ENCODE results near the gene AEBP1. TPM values are rescaled to one million over a fixed set of nuclear protein-coding genes. Genes with fewer than 3 reads are reported as not detected.

The AEBP1 gene
- total RNA-seq, 1 donor from 2014 or later, result 65.0 TPM

DNA sequence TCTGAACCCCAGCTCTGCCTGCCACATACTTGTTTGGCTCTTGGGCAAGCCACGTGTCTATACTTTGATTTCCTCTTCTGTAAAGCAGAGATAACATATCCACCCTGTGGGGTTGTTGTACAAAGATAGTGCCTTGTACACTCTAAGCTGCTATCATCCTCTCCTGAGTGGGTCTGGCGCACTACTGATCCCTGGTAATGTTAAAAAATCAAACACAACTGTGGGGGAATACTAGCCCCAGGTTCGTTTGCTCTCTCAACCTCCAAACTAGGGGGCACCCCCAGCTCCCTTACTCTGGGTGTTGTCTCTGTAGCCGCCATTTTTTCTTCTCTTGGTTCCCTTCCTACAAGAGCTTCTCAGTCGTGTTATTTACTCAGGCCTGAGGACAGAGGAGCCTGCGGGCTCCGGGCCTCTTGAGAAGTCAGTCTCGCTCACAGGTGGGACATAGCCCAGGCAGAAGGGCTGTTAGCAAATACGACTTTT lies 22.8 kb upstream of the AEBP1 start:
- H3K27me3 Mint-ChIP-seq (ENCODE audit: low read depth, unreplicated experiment), result no peaks in the 10 kb centered on the region
- Histone ChIP-seq H3K27me3 (ENCODE audit: insufficient read depth, low read length) (no peaks in the 10 kb centered on the region), H3K9ac (ENCODE audit: low read length) (peak overlapping the region; percentile 85), H3K4me2 (ENCODE audit: low read length) (peak overlapping the region; percentile 89), H4K20me1 (ENCODE audit: insufficient read depth, low read length) (no peaks in the 10 kb centered on the region), H3K36me3 (ENCODE audit: insufficient read depth, low read length) (peaks cover 17% of the 10 kb centered on the region), H3K27ac (ENCODE audit: low read depth, low read length) (no peak overlapping the region), H3K9me3 (ENCODE audit: insufficient read depth, low read depth, low read length) (no peaks in the 10 kb centered on the region), H3K4me3 (ENCODE audit: insufficient read depth, low read depth, low read length) (peak overlapping the region; percentile 75), H3K79me2 (ENCODE audit: insufficient read depth, low read length) (peaks cover 15% of the 10 kb centered on the region), H2AFZ (ENCODE audit: low read depth, low read length) (no peak overlapping the region), H3K4me1 (ENCODE audit: insufficient read depth, low read length) (peaks cover 15% of the 10 kb centered on the region)
- DNase-seq (ENCODE audit: low read depth) (no peak), FAIRE-seq (no peak)
- H3K36me3 Mint-ChIP-seq (ENCODE audit: low read depth, unreplicated experiment), result peaks cover 14% of the 10 kb centered on the region
- H3K9me3 Mint-ChIP-seq (ENCODE audit: unreplicated experiment), result no peaks in the 10 kb centered on the region
- peaks cover 15% of the 10 kb centered on the region for H3K4me1 Mint-ChIP-seq (ENCODE audit: low read depth, unreplicated experiment)
- H3K27ac Mint-ChIP-seq (ENCODE audit: unreplicated experiment), result peak overlapping the region; percentile 38
- H3K4me3 Mint-ChIP-seq (ENCODE audit: unreplicated experiment), result peak overlapping the region; percentile 87
- TF ChIP-seq EZH2 (IDR thresholded peaks at IDR 0.05; ENCODE audit: insufficient read depth, low read length), result no peak
- TF ChIP-seq, protein P1, sequence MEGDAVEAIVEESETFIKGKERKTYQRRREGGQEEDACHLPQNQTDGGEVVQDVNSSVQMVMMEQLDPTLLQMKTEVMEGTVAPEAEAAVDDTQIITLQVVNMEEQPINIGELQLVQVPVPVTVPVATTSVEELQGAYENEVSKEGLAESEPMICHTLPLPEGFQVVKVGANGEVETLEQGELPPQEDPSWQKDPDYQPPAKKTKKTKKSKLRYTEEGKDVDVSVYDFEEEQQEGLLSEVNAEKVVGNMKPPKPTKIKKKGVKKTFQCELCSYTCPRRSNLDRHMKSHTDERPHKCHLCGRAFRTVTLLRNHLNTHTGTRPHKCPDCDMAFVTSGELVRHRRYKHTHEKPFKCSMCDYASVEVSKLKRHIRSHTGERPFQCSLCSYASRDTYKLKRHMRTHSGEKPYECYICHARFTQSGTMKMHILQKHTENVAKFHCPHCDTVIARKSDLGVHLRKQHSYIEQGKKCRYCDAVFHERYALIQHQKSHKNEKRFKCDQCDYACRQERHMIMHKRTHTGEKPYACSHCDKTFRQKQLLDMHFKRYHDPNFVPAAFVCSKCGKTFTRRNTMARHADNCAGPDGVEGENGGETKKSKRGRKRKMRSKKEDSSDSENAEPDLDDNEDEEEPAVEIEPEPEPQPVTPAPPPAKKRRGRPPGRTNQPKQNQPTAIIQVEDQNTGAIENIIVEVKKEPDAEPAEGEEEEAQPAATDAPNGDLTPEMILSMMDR (IDR thresholded peaks at IDR 0.05; ENCODE audit: insufficient read depth, low read depth, low read length), result no peak

DNA sequence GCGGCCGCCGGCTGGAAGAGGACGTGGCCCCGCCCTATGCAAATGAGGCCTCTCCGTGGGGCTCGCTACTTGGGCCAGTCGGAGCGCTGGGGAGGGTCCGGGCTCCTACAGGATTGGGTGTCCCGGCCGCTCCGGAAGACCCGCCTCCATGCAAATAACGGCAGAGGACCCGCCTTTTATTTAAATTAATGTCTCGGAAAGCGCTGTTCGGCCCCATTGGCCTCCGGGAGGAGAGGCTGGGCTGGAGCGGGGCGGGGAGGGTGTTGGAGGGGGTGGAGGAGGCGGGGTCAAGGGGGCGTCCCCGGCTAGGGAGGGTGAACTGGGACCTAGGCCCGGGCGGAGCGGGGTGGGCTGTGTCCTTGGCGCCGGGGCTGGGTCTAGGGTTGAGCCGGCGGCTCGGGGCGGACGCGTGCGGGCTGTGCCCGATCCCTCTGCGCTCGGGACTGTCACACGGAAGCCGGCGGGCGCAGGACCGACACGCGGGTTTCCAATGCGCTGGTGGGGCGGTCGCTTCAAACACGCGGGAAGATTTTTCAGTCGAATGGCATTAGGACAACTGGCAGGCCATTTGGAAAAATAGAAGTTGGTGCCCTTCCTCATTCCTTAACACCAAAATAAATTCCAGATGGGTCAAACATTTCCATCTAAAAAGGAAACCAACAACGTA lies 21.5 kb upstream of the AEBP1 start:
- Mint-ChIP-seq H3K36me3 (ENCODE audit: low read depth, unreplicated experiment) (peaks cover 8% of the 10 kb centered on the region), H3K4me1 (ENCODE audit: low read depth, unreplicated experiment) (peaks cover 19% of the 10 kb centered on the region), H3K27ac (ENCODE audit: unreplicated experiment) (no peak overlapping the region), H3K27me3 (ENCODE audit: low read depth, unreplicated experiment) (no peaks in the 10 kb centered on the region), H3K4me3 (ENCODE audit: unreplicated experiment) (peak overlapping the region; percentile 83), H3K9me3 (ENCODE audit: unreplicated experiment) (no peaks in the 10 kb centered on the region)
- Histone ChIP-seq H3K4me2 (ENCODE audit: low read length) (peak overlapping the region; percentile 89), H3K36me3 (ENCODE audit: insufficient read depth, low read length) (peaks cover 13% of the 10 kb centered on the region), H4K20me1 (ENCODE audit: insufficient read depth, low read length) (no peaks in the 10 kb centered on the region), H3K9me3 (ENCODE audit: insufficient read depth, low read depth, low read length) (no peaks in the 10 kb centered on the region), H3K4me1 (ENCODE audit: insufficient read depth, low read length) (peaks cover 20% of the 10 kb centered on the region), H3K79me2 (ENCODE audit: insufficient read depth, low read length) (peaks cover 15% of the 10 kb centered on the region), H3K9ac (ENCODE audit: low read length) (peak overlapping the region; percentile 81), H2AFZ (ENCODE audit: low read depth, low read length) (peak overlapping the region; percentile 83), H3K27ac (ENCODE audit: low read depth, low read length) (peak overlapping the region; percentile 76), H3K27me3 (ENCODE audit: insufficient read depth, low read length) (no peaks in the 10 kb centered on the region), H3K4me3 (ENCODE audit: insufficient read depth, low read depth, low read length) (peak overlapping the region; percentile 60)
- no peak for TF ChIP-seq EZH2 (IDR thresholded peaks at IDR 0.05; ENCODE audit: insufficient read depth, low read length)
- TF ChIP-seq, protein P1 (IDR thresholded peaks at IDR 0.05; ENCODE audit: insufficient read depth, low read depth, low read length), result no peak
- FAIRE-seq (peak; percentile 50), DNase-seq (ENCODE audit: low read depth) (peak; percentile 96)

DNA sequence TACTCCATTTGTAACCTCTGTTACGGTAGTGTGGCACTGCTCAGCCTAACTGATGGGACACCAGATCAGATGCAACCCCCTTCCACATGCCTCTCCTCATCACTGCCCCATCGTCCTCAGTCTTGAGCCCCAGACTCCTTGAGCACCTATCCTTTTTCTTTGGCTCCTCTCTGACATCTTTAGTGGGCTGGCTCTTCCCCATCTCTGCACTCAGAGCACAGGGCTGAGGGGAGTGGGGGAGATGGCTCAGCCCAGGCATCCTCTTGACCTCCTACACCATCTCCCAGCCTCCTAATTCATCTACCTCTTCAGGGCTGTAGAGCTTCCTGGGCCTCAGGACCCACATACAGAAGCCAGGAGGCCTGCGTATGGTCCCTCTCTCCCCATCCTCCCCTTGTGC lies 20.3 kb upstream of the AEBP1 start:
- H3K79me2 ChIP-seq (ENCODE audit: insufficient read depth, low read length), result peaks cover 15% of the 10 kb centered on the region
- TF ChIP-seq, protein P1 (IDR thresholded peaks at IDR 0.05; ENCODE audit: insufficient read depth, low read depth, low read length), result no peak
- TF ChIP-seq EZH2 (IDR thresholded peaks at IDR 0.05; ENCODE audit: insufficient read depth, low read length), result no peak
- H3K4me3 ChIP-seq (ENCODE audit: insufficient read depth, low read depth, low read length), result no peak overlapping the region
- no peak overlapping the region for H2AFZ ChIP-seq (ENCODE audit: low read depth, low read length)
- no peak overlapping the region for H3K4me2 ChIP-seq (ENCODE audit: low read length)
- Mint-ChIP-seq H3K9me3 (ENCODE audit: unreplicated experiment) (no peaks in the 10 kb centered on the region), H3K36me3 (ENCODE audit: low read depth, unreplicated experiment) (peaks cover 4% of the 10 kb centered on the region), H3K4me3 (ENCODE audit: unreplicated experiment) (no peak overlapping the region), H3K27me3 (ENCODE audit: low read depth, unreplicated experiment) (no peaks in the 10 kb centered on the region), H3K27ac (ENCODE audit: unreplicated experiment) (no peak overlapping the region), H3K4me1 (ENCODE audit: low read depth, unreplicated experiment) (peaks cover 27% of the 10 kb centered on the region)
- no peaks in the 10 kb centered on the region for H3K9me3 ChIP-seq (ENCODE audit: insufficient read depth, low read depth, low read length)
- H3K9ac ChIP-seq (ENCODE audit: low read length), result no peak overlapping the region
- no peak overlapping the region for H3K27ac ChIP-seq (ENCODE audit: low read depth, low read length)
- no peak for FAIRE-seq
- H3K4me1 ChIP-seq (ENCODE audit: insufficient read depth, low read length), result peaks cover 31% of the 10 kb centered on the region
- no peak for DNase-seq (ENCODE audit: low read depth)
- H4K20me1 ChIP-seq (ENCODE audit: insufficient read depth, low read length), result no peaks in the 10 kb centered on the region
- no peaks in the 10 kb centered on the region for H3K27me3 ChIP-seq (ENCODE audit: insufficient read depth, low read length)
- peaks cover 4% of the 10 kb centered on the region for H3K36me3 ChIP-seq (ENCODE audit: insufficient read depth, low read length)

Data from astrocyte (in vitro differentiated cells and primary cell).